GM12892 (cell line): ENCODE data around the gene TES.

Experiments
- POLR2A ChIP-seq: IDR thresholded peaks from 2 replicates; pipeline ENCODE4 v1.6.1; 2011; ENCODE audit warnings: low read depth, low read length, control low read depth
- POLR2AphosphoS5 ChIP-seq: IDR thresholded peaks from 2 replicates; pipeline ENCODE4 v1.6.1; 2011; ENCODE audit warnings: low read depth, low read length, control low read depth
- TAF1 ChIP-seq: IDR thresholded peaks from 2 replicates; pipeline ENCODE4 v1.6.1; 2011; ENCODE audit warnings: low read depth, mild to moderate bottlenecking, control low read depth, low read length, borderline replicate concordance

- TF ChIP-seq POLR2A, result no peak
- no peak for TF ChIP-seq POLR2AphosphoS5
- TF ChIP-seq TAF1, result no peak
Observed at GRCh38 chr7:116226664-116227063, 16.3 kb downstream of the TES start.
